ENCODE data around the gene HSD11B1.

The HSD11B1 gene

DNA sequence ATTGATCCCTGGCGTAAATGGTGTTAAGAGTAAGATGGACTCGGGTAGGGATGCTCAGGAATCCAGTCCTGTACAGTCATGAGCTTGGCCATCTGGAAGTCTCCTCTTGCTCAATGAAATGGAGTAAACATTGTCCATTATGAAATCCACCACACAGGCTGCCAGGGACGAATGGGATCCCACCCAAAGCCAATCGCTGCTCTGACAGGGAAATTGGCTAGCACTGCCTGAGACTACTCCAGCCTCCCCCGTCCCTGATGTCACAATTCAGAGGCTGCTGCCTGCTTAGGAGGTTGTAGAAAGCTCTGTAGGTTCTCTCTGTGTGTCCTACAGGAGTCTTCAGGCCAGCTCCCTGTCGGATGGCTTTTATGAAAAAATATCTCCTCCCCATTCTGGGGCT, at the start of gene HSD11B1:
TSS of gene HSD11B1 (plus strand) at position 263 of the 400 bp plus-strand sequence. CDS start at position 360, 97 bp downstream.
- DNase-seq (ENCODE audit: low read depth): no peak

DNA sequence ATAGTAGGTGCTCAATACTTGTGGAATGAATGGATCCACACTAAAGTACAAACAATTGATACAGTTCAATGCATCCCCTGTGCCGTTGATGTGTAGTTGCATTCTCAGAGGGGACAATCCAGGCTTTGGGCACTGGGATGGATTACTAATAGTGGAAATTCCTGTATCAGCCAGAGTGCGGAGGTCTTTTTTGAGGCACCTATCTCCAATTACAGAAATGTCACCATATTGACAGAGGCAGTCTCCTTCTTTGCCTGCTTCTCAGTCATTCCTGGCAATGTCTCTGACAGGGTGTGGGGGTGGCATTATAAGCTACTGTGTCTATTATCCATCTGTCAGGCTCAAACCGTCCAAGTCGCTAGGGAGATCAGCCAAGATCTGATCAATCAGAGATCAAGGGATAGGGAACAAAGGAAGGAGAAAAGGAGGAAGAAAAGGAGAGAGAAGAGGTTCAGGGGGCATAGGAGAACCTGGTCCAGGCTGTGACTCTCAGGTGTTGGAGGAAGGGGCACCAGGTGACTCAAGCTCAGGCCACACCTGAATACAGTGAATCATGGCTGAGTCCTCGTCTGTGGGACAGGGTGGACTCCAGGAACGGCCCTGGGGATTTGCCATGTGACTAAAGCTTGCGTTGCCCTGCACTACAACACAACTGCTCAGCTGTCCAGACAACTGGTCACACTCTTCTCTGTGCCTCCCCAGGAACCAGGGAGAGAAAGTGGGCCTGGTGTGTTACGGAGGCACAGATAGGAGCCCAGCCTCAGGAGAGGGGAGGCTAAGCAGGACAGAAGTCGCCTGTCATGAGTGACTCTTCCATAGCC, 49.0 kb upstream of the HSD11B1 start:
- no peak for DNase-seq (ENCODE audit: low read depth)

- no peak for DNase-seq (ENCODE audit: low read depth)
Measured at GRCh38 chr1:209657140-209657879, 47.3 kb upstream of the HSD11B1 start.

- no peak for DNase-seq (ENCODE audit: low read depth)
Measured at GRCh38 chr1:209657918-209658317, 46.7 kb upstream of the HSD11B1 start.

GRCh38 chr1:209659909-209660308, 44.7 kb upstream of the HSD11B1 start:
- DNase-seq (ENCODE audit: low read depth): no peak

GRCh38 chr1:209661071-209661470, 43.6 kb upstream of the HSD11B1 start:
- DNase-seq (ENCODE audit: low read depth): no peak

- DNase-seq (ENCODE audit: low read depth): no peak
Measured at GRCh38 chr1:209662879-209663327, 41.7 kb upstream of the HSD11B1 start.

DNA sequence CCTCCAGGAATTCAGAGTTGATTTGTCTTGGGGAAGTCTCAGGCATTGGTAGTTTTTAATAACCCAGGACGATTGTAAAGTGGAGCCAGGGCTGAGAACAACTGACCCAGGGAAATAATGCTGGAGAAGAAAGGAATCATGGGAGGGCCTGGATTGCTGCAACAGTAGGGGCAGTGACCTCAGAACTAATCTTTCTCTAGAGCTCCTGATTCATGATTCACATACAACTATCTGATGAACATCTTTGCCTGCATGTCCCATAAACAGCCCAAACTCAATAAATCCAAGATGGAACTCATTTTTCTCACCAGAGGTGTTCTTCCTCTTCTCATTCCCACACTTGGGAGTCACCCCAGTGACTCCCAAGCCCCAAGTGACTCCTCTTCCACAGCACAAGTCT, 37.5 kb upstream of the HSD11B1 start:
- DNase-seq (ENCODE audit: low read depth): no peak

DNA sequence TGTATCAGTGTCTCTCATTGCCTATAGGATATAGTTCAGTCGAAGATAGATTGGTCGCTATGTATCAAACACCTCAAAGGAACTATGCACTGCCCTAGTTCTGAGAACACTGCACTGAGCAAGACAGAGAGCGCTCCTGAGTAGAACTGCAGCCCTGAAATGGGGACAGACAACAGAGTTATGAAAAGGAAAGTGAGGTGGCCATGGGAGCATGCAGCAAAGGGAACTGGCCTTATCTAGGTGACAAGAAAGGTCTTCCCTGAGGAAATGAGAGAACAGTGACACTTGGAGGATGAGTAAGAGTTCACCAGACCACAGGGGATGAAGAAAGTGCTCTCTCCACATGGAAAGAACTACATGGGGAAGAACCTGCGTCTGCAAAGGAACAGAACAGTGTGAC, 36.9 kb upstream of the HSD11B1 start:
- DNase-seq (ENCODE audit: low read depth): no peak

GRCh38 chr1:209670441-209671082, 34.1 kb upstream of the HSD11B1 start:
- DNase-seq (ENCODE audit: low read depth): no peak

- DNase-seq (ENCODE audit: low read depth): no peak
Measured at GRCh38 chr1:209672705-209673630, 31.7 kb upstream of the HSD11B1 start.

GRCh38 chr1:209673631-209674417, 30.8 kb upstream of the HSD11B1 start:
- DNase-seq (ENCODE audit: low read depth): no peak

DNA sequence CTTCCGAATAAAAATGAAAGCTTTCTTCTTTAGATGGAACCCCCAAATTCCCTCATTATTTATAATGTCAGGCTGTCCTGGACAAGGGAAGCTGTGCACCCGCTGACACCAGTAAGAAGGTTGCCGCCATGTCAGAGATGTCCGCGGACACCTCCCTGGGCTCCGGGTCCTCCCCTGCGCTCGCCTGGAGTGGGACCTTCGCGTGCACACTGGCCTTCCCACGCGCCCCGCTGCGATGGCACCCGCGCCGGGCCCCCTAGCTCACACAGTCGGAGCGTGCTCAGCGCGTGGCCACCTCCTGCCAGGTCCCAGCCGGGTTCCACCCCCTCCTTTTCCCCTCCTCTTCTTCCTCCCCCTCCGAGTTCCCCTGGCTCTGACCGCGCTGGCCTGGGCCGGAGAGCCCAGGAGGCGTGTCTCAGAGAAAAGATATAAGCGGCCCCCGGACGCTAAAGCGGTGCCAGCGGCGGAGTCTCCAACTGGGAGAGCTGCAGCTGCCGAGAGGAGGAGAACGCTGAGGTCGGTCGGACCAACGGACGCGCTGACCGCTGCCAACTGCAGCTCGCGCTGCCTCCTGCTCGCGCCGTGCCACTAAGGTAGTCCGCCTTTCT, 29.6 kb upstream of the HSD11B1 start, which contains the start of gene G0S2:
TSS of gene G0S2 (plus strand) at position 456 of the 608 bp plus-strand sequence. CDS start 273 bp downstream, outside the sequence.
- DNase-seq (ENCODE audit: low read depth): no peak

GRCh38 chr1:209675565-209676154, 29.0 kb upstream of the HSD11B1 start:
- no peak for DNase-seq (ENCODE audit: low read depth)

- no peak for DNase-seq (ENCODE audit: low read depth)
Measured at GRCh38 chr1:209678981-209679539, 25.6 kb upstream of the HSD11B1 start.

DNA sequence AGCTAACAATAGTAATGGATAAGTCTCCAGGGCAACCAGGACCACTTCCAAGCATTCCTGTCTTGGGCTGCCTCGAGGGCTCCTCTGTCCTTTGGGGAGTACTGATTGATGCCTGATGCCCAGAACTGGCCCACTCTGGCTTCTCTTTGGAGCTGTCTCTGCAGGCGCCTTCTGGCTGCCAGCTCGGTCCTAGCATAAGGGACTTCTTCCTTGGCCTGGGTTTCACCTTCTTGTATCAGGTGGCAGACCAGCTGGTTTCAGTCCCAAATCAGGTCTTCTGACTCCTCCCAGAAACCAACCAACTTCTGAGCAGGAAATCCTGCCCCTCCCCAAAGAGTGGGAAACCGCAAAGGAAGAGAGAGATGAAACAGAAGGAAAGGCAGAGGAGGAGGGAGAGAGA, 18.8 kb upstream of the HSD11B1 start:
- DNase-seq (ENCODE audit: low read depth): no peak

- DNase-seq (ENCODE audit: low read depth): no peak
Measured at GRCh38 chr1:209686322-209686721, 18.3 kb upstream of the HSD11B1 start.

GRCh38 chr1:209688746-209689234, 15.9 kb upstream of the HSD11B1 start:
- DNase-seq (ENCODE audit: low read depth): no peak

DNA sequence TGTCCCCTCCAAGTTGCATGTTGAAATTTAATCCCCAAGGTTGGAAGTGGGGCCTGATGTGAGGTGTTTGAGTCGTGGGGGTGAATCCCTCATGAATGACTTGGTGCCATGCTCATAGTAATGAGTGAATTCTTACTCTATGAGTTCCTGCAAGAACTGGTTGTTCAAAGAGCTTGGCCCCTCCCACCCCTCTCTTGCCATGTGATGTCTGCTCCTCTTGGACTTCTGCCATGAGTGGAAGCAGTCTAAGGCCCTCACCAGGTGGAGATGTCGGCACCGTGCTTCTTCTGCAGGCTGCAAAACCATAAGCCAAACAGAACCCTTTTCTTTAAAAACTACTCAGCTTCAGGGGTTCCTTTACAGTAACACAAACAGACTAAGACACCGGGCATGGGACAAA, 15.2 kb upstream of the HSD11B1 start:
- no peak for DNase-seq (ENCODE audit: low read depth)
